HepG2 (cell line): ENCODE measurements around the gene QRICH2. TPM values are rescaled to one million over a fixed set of nuclear protein-coding genes. Genes with fewer than 3 reads are reported as not detected.
A peak's percentile ranks its signal among the peaks of the same experiment; 100 is the strongest.

Experiments
- CREBL2 ChIP-seq: sonication (generic); formaldehyde crosslinking; IDR thresholded peaks from 2 replicates; pipeline ENCODE4 v1.8.1; 2023; ENCODE audit warnings: missing genetic modification reagents, mild to moderate bottlenecking, borderline replicate concordance
- DNMT1 ChIP-seq: sonication (generic); formaldehyde crosslinking; IDR thresholded peaks from 2 replicates; pipeline ENCODE4 v1.5.1; 2020; ENCODE audit warnings: mild to moderate bottlenecking, missing genetic modification reagents
- FOSL1 ChIP-seq: sonication (generic); formaldehyde crosslinking; IDR thresholded peaks from 2 replicates; pipeline ENCODE4 v1.9.0; 2021; ENCODE audit warnings: missing genetic modification reagents, borderline replicate concordance
- GATA4 ChIP-seq: sonication (generic); IDR thresholded peaks from 2 replicates; pipeline ENCODE4 v1.6.1; 2016; ENCODE audit warnings: antibody characterized with exemption, low read depth, borderline replicate concordance
- GLMP ChIP-seq: sonication (generic); formaldehyde crosslinking; IDR thresholded peaks from 2 replicates; pipeline ENCODE4 v1.9.0; 2021; ENCODE audit warnings: missing genetic modification reagents, mild to moderate bottlenecking, borderline replicate concordance
- KAT8 ChIP-seq: IDR thresholded peaks from 2 replicates; pipeline ENCODE4 v1.6.1; 2016; ENCODE audit warnings: missing genetic modification reagents, missing compliant biosample characterization
- NAIF1 ChIP-seq: sonication (generic); formaldehyde crosslinking; IDR thresholded peaks from 2 replicates; pipeline ENCODE4 v1.5.0; 2020; ENCODE audit warnings: mild to moderate bottlenecking, missing genetic modification reagents, borderline replicate concordance
- REL ChIP-seq: sonication (generic); formaldehyde crosslinking; conservative IDR thresholded peaks from 2 replicates; pipeline ENCODE4 v1.8.0; 2022; ENCODE audit warnings: mild to moderate bottlenecking, missing genetic modification reagents, moderate library complexity
- SATB2 ChIP-seq: sonication (generic); formaldehyde crosslinking; IDR thresholded peaks from 2 replicates; pipeline ENCODE4 v1.5.0; 2020; ENCODE audit warnings: missing genetic modification reagents
- TARDBP ChIP-seq: sonication (generic); formaldehyde crosslinking; IDR thresholded peaks from 2 replicates; pipeline ENCODE4 v1.8.0; 2022; ENCODE audit warnings: mild to moderate bottlenecking, missing genetic modification reagents
- YEATS2 ChIP-seq: sonication (generic); formaldehyde crosslinking; IDR thresholded peaks from 2 replicates; pipeline ENCODE4 v1.4.0; 2020; ENCODE audit warnings: missing genetic modification reagents, borderline replicate concordance
- ZNF20 ChIP-seq: sonication (generic); formaldehyde crosslinking; IDR thresholded peaks from 2 replicates; pipeline ENCODE4 v1.4.0; 2020; ENCODE audit warnings: mild to moderate bottlenecking, moderate library complexity, missing genetic modification reagents
- ZNF292 ChIP-seq: sonication (generic); formaldehyde crosslinking; IDR thresholded peaks from 2 replicates; pipeline ENCODE4 v1.8.1; 2022; ENCODE audit warnings: mild to moderate bottlenecking, low read depth, missing genetic modification reagents, borderline replicate concordance
- ZNF331 ChIP-seq: sonication (generic); formaldehyde crosslinking; IDR thresholded peaks from 2 replicates; pipeline ENCODE4 v1.4.0; 2020; ENCODE audit warnings: missing genetic modification reagents
- ZNF512 ChIP-seq: sonication (generic); formaldehyde crosslinking; IDR thresholded peaks from 2 replicates; pipeline ENCODE4 v1.4.0; 2020; ENCODE audit warnings: mild to moderate bottlenecking, missing genetic modification reagents
- ZNF550 ChIP-seq: sonication (generic); formaldehyde crosslinking; IDR thresholded peaks from 2 replicates; pipeline ENCODE4 v1.4.0; 2020; ENCODE audit warnings: mild to moderate bottlenecking, missing genetic modification reagents, borderline replicate concordance
- ZNF724P ChIP-seq: sonication (generic); formaldehyde crosslinking; IDR thresholded peaks from 2 replicates; pipeline ENCODE4 v1.8.0; 2022; ENCODE audit warnings: missing genetic modification reagents, borderline replicate concordance
- polyA plus RNA-seq, 8 experiments: library from polyadenylated mRNA; depleted of rRNA in 3 of 8; stranded (reverse) in 7 of 8; unstranded in 1 of 8; fragments of >200 nt; fragmentation: Illumina TruSeq in 4 of 8; extraction: Trizol in 4 of 8; gene quantifications; 2 replicates each; pipeline versions ENCODE4 v1.2.1 to v1.2.3, GENCODE V29; 2011 to 2016; ENCODE audit warnings: low read depth in 4 of 8, missing spikeins in 1 of 8, mixed read lengths in 1 of 8; ENCODE audit not compliant: insufficient read depth in 1 of 8
- total RNA-seq, 5 experiments: library from RNA; depleted of rRNA; stranded (reverse); fragments of >200 nt; fragmentation: Illumina TruSeq; extraction: Trizol; gene quantifications; 2 replicates each; pipeline ENCODE4 v1.2.3, GENCODE V29; 2016; ENCODE audit warnings: low read depth in 1 of 5
- TF ChIP-seq, protein P1 (sequence below): sonication (generic); formaldehyde crosslinking; IDR thresholded peaks from 2 replicates; pipeline ENCODE4 v1.4.0; 2020; ENCODE audit warnings: missing genetic modification reagents
- TF ChIP-seq, protein P2 (sequence below): sonication (generic); formaldehyde crosslinking; IDR thresholded peaks from 2 replicates; pipeline ENCODE4 v1.4.0; 2020; ENCODE audit warnings: missing genetic modification reagents
- TF ChIP-seq, protein P3 (sequence below): sonication (generic); formaldehyde crosslinking; IDR thresholded peaks from 2 replicates; pipeline ENCODE4 v1.8.1; 2023; ENCODE audit warnings: mild to moderate bottlenecking, missing genetic modification reagents

QRICH2 gene
- total and polyA plus RNA-seq, 2 of the 13 experiments (the other 11 are each of a cell fraction or from before 2014, with no cell fraction given): 3.7 to 5.7 TPM

DNA sequence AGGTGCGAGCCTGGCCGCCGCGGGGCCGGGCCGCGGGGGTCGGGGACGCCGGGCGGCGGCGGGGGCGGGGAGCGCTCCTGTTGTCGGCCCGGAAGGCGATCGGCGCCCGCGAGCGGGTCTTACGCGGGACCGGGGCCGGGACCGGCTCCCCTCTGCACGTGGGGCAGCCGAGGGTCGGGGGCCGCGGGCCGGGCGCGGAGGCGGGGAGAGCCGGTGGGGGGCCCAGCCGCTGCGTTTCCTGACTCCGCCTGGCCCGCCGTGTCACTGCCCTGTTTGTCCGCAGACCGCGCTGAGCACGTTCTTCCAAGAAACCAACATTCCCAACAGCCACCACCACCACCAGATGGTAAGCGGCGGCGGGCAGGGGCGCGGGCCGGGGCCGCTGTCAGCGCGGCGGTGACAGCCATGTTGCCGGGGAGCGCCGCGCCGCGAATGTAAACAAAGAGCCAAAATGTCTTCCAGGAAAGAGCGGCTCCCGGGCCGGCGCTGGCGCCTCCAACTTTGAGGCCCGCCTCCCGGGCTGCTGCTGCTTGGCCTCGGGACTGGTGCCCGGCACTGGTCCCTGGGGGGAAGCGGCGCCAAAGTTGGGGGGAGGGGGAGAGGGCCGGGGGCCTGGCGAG lies 42.3 kb downstream of the QRICH2 start (continued):
- TF ChIP-seq, protein P1, sequence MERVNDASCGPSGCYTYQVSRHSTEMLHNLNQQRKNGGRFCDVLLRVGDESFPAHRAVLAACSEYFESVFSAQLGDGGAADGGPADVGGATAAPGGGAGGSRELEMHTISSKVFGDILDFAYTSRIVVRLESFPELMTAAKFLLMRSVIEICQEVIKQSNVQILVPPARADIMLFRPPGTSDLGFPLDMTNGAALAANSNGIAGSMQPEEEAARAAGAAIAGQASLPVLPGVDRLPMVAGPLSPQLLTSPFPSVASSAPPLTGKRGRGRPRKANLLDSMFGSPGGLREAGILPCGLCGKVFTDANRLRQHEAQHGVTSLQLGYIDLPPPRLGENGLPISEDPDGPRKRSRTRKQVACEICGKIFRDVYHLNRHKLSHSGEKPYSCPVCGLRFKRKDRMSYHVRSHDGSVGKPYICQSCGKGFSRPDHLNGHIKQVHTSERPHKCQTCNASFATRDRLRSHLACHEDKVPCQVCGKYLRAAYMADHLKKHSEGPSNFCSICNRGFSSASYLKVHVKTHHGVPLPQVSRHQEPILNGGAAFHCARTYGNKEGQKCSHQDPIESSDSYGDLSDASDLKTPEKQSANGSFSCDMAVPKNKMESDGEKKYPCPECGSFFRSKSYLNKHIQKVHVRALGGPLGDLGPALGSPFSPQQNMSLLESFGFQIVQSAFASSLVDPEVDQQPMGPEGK (CRISPR knock-in tag): no peak
- TF ChIP-seq ZNF550 (CRISPR knock-in tag) (no peak), GATA4 (no peak), KAT8 (CRISPR knock-in tag) (peak; percentile 84), ZNF512 (CRISPR knock-in tag) (no peak), SATB2 (CRISPR knock-in tag) (no peak), ZNF724P (CRISPR knock-in tag) (no peak), ZNF331 (CRISPR knock-in tag) (0 out of 2 replicates have a peak, but pooled peaks have one; percentile 30), DNMT1 (CRISPR knock-in tag) (no peak), NAIF1 (CRISPR knock-in tag) (no peak), TARDBP (CRISPR knock-in tag) (no peak), ZNF292 (CRISPR knock-in tag) (no peak), ZNF20 (no peak), GLMP (CRISPR knock-in tag) (no peak), YEATS2 (CRISPR knock-in tag) (no peak), CREBL2 (0 out of 2 replicates have a peak, but pooled peaks have one; percentile 41), FOSL1 (no peak), REL (CRISPR knock-in tag) (no peak)
- TF ChIP-seq, protein P2, sequence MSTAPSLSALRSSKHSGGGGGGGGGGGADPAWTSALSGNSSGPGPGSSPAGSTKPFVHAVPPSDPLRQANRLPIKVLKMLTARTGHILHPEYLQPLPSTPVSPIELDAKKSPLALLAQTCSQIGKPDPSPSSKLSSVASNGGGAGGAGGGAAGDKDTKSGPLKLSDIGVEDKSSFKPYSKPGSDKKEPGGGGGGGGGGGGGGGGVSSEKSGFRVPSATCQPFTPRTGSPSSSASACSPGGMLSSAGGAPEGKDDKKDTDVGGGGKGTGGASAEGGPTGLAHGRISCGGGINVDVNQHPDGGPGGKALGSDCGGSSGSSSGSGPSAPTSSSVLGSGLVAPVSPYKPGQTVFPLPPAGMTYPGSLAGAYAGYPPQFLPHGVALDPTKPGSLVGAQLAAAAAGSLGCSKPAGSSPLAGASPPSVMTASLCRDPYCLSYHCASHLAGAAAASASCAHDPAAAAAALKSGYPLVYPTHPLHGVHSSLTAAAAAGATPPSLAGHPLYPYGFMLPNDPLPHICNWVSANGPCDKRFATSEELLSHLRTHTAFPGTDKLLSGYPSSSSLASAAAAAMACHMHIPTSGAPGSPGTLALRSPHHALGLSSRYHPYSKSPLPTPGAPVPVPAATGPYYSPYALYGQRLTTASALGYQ (CRISPR knock-in tag): no peak
- TF ChIP-seq, protein P3, sequence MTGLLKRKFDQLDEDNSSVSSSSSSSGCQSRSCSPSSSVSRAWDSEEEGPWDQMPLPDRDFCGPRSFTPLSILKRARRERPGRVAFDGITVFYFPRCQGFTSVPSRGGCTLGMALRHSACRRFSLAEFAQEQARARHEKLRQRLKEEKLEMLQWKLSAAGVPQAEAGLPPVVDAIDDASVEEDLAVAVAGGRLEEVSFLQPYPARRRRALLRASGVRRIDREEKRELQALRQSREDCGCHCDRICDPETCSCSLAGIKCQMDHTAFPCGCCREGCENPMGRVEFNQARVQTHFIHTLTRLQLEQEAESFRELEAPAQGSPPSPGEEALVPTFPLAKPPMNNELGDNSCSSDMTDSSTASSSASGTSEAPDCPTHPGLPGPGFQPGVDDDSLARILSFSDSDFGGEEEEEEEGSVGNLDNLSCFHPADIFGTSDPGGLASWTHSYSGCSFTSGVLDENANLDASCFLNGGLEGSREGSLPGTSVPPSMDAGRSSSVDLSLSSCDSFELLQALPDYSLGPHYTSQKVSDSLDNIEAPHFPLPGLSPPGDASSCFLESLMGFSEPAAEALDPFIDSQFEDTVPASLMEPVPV (CRISPR knock-in tag): no peak
